ENCODE data around the gene SMURF1. TPM values are rescaled to one million over a fixed set of nuclear protein-coding genes. Genes with fewer than 3 reads are reported as not detected.
"Not testable (repeated sequence)": the region's sequence is repeated elsewhere in the genome, so short reads cannot be mapped to it uniquely, and the experiment has no call there.

The SMURF1 gene
- total RNA-seq, 1 donor from 2014 or later = 31.9 TPM

GRCh38 chr7:99106411-99106810 is 37.5 kb downstream of the SMURF1 start:
- Mint-ChIP-seq H3K4me1 (ENCODE audit: low read depth) (peaks cover 42% of the 10 kb centered on the region), H3K27ac (no peak overlapping the region), H3K27me3 (no peaks in the 10 kb centered on the region), H3K9me3 (ENCODE audit: low read depth) (no peaks in the 10 kb centered on the region), H3K4me3 (ENCODE audit: low read depth) (no peak overlapping the region), H3K36me3 (ENCODE audit: insufficient read depth) (peaks cover 2% of the 10 kb centered on the region)
- no peak for DNase-seq (ENCODE audit: low spot score, unreplicated experiment)
- TF ChIP-seq CTCF (IDR thresholded peaks at IDR 0.05; ENCODE audit: unreplicated experiment) = no peak

DNA sequence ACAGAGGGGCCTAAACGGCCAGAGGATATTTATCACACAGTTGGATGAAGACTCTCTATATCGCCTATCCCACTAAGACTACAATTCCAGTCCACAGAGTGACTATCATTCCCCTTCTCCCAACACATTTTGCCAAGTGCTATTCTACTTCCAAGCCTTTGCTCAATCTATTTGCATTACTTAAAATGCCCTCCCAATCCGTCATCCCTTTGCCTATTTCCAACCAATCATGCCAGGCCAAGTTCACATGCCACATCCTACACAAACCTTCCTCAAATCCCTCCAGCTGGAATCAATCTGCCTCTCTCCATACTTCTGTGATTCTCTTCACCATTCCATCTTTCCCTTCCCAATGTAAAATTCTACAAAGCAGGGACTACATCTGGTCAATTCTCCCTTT is 38.2 kb downstream of the SMURF1 start:
- peaks cover 4% of the 10 kb centered on the region for H3K36me3 Mint-ChIP-seq (ENCODE audit: insufficient read depth)
- no peak overlapping the region for H3K27ac Mint-ChIP-seq
- DNase-seq (ENCODE audit: low spot score, unreplicated experiment) = no peak
- no peak for TF ChIP-seq CTCF (IDR thresholded peaks at IDR 0.05; ENCODE audit: unreplicated experiment)
- peaks cover 41% of the 10 kb centered on the region for H3K4me1 Mint-ChIP-seq (ENCODE audit: low read depth)
- no peak overlapping the region for H3K4me3 Mint-ChIP-seq (ENCODE audit: low read depth)
- H3K27me3 Mint-ChIP-seq = no peaks in the 10 kb centered on the region
- no peaks in the 10 kb centered on the region for H3K9me3 Mint-ChIP-seq (ENCODE audit: low read depth)

DNA sequence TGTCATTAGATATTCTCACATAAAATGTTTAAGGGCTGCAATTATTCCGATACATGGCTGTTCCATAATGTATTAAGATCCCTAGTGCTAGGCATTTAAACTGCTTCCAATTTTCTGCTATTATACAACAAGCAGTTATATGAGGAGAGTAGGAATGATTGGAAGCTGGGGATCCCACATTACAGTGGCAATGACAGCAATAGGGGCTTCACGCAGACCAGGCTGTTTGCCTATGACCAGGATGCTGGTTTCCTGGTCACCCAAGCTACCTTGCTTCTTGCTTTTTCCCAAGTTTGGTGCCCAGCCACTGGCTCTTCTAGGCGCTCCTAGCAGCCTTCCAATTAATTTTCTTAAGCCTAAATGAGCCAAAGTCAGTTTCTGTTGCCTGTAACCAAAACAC is 39.3 kb downstream of the SMURF1 start:
- no peak for DNase-seq (ENCODE audit: low spot score, unreplicated experiment)
- no peak overlapping the region for H3K4me3 Mint-ChIP-seq (ENCODE audit: low read depth)
- no peaks in the 10 kb centered on the region for H3K27me3 Mint-ChIP-seq
- H3K4me1 Mint-ChIP-seq (ENCODE audit: low read depth) = peaks cover 36% of the 10 kb centered on the region
- peaks cover 11% of the 10 kb centered on the region for H3K36me3 Mint-ChIP-seq (ENCODE audit: insufficient read depth)
- no peak overlapping the region for H3K27ac Mint-ChIP-seq
- TF ChIP-seq CTCF (IDR thresholded peaks at IDR 0.05; ENCODE audit: unreplicated experiment) = no peak
- H3K9me3 Mint-ChIP-seq (ENCODE audit: low read depth) = no peaks in the 10 kb centered on the region

DNA sequence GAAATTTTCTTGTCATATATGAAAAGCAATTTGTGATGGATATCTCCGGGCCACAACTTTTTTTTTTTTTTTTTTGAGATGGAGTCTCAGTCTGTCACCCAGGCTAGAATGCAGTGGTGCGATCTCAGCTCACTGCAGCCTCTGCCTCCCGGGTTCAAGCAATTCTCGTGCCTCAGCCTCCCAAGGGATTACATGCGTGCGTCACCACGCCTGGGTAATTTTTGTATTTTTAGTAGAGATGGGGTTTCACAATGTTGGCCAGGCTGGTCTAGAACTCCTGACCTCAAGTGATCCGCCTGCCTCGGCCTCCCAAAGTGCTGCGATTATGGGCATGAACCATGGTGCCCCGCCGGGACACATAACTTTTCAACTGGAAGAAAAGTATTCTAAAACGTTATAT is 40.1 kb downstream of the SMURF1 start:
- peaks cover 14% of the 10 kb centered on the region for H3K36me3 Mint-ChIP-seq (ENCODE audit: insufficient read depth)
- DNase-seq (ENCODE audit: low spot score, unreplicated experiment); H3K27me3 Mint-ChIP-seq; H3K4me3 Mint-ChIP-seq (ENCODE audit: low read depth); H3K9me3 Mint-ChIP-seq (ENCODE audit: low read depth); H3K27ac Mint-ChIP-seq: not testable (repeated sequence)
- peaks cover 36% of the 10 kb centered on the region for H3K4me1 Mint-ChIP-seq (ENCODE audit: low read depth)

DNA sequence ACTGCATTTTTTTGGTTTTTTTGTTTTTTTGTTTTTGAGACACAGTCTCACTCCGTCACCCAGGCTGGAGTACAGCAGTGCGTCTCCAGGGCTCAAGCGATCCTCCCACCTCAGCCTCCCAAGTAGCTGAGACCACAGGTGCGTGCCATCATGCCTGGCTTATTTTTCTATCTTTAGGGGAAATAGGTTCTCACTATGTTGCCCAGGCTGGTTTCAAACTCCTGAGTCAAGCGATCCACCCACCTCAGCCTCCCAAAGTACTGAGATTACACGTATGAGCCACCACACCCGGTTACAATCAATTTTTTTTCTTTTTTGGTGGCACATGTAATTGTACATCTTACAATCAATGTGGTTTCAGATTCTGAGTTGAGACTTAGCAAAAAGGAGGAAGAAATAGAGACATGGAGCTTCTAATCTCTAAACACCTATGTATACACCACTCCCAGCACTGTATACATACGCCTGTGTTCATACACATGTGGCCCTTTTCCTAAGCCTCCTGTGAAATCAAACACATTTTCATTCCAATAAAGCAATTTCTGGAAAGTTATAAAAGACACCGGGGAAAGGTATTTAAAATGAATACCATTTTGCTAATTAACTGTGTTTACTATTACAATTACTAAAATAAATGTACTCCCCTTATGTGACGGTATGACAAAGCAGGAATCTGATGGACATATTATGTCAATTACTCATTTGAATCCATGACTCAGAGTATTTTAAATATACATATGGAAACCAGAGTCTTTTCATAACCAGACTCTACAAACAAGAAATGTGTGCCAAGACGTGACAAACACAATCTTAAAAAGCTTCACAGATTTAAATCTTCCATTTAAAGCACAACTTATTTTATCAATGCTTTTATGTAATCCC is 40.9 kb downstream of the SMURF1 start:
- Mint-ChIP-seq H3K36me3 (ENCODE audit: insufficient read depth) (peaks cover 16% of the 10 kb centered on the region), H3K27me3 (no peaks in the 10 kb centered on the region), H3K4me1 (ENCODE audit: low read depth) (peaks cover 41% of the 10 kb centered on the region), H3K4me3 (ENCODE audit: low read depth) (no peak overlapping the region), H3K27ac (peak overlapping the region; percentile 22), H3K9me3 (ENCODE audit: low read depth) (no peaks in the 10 kb centered on the region)
- TF ChIP-seq CTCF (IDR thresholded peaks at IDR 0.05; ENCODE audit: unreplicated experiment) = no peak
- no peak for DNase-seq (ENCODE audit: low spot score, unreplicated experiment)

- peaks cover 19% of the 10 kb centered on the region for H3K36me3 Mint-ChIP-seq (ENCODE audit: insufficient read depth)
- no peak overlapping the region for H3K27ac Mint-ChIP-seq
- no peak for DNase-seq (ENCODE audit: low spot score, unreplicated experiment)
- H3K27me3 Mint-ChIP-seq = no peaks in the 10 kb centered on the region
- no peak overlapping the region for H3K4me3 Mint-ChIP-seq (ENCODE audit: low read depth)
- peaks cover 39% of the 10 kb centered on the region for H3K4me1 Mint-ChIP-seq (ENCODE audit: low read depth)
- no peak for TF ChIP-seq CTCF (IDR thresholded peaks at IDR 0.05; ENCODE audit: unreplicated experiment)
- peaks cover 2% of the 10 kb centered on the region for H3K9me3 Mint-ChIP-seq (ENCODE audit: low read depth)
These were observed 41.5 kb downstream of the SMURF1 start for GRCh38 chr7:99102361-99102760.

DNA sequence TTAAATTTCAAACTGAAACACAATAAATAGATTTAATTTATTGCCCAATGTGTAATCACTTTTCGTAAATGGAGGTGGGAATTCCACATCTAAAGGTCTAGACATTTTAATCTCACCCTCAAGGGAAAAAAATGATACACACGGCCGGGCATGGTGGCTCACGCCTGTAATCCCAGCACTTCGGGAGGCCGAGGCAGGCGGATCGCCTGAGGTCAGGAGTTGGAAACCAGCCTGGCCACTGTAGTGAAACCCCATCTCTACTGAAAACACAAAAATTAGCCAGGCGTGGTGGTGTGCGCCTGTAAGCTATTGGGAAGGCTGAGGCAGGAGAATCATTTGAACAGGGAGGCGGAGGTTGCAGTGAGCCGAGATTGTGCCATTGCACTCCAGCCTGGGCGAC is 42.4 kb downstream of the SMURF1 start:
- H3K9me3 Mint-ChIP-seq (ENCODE audit: low read depth); H3K4me3 Mint-ChIP-seq (ENCODE audit: low read depth); H3K27me3 Mint-ChIP-seq; H3K27ac Mint-ChIP-seq; DNase-seq (ENCODE audit: low spot score, unreplicated experiment): not testable (repeated sequence)
- peaks cover 42% of the 10 kb centered on the region for H3K4me1 Mint-ChIP-seq (ENCODE audit: low read depth)
- H3K36me3 Mint-ChIP-seq (ENCODE audit: insufficient read depth) = peaks cover 21% of the 10 kb centered on the region

All from progenitor cell of endocrine pancreas (in vitro differentiated cells).